WTC11 (cell line): ENCODE results near the gene LMTK2. TPM values are rescaled to one million over a fixed set of nuclear protein-coding genes. Genes with fewer than 3 reads are reported as not detected.

Source experiments
- CREM ChIP-seq: sonication (generic); formaldehyde crosslinking; IDR thresholded peaks from 2 replicates; pipeline ENCODE4 v1.8.1; 2022; ENCODE audit warnings: mild to moderate bottlenecking, missing genetic modification reagents, moderate library complexity
- EMX1 ChIP-seq: fragments of 250-450 bp; sonication (Bioruptor Pico); IDR thresholded peaks from 2 replicates; pipeline ENCODE4 v1.8.0; 2021; ENCODE audit warnings: mild to moderate bottlenecking
- FOXK1 ChIP-seq: sonication (generic); formaldehyde crosslinking; IDR thresholded peaks from 2 replicates; pipeline ENCODE4 v1.8.0; 2022; ENCODE audit warnings: mild to moderate bottlenecking, moderate library complexity, missing genetic modification reagents
- FOXP1 ChIP-seq: sonication (generic); formaldehyde crosslinking; IDR thresholded peaks from 2 replicates; pipeline ENCODE4 v1.8.0; 2022; ENCODE audit warnings: missing genetic modification reagents, mild to moderate bottlenecking, moderate library complexity, borderline replicate concordance
- GABPB1 ChIP-seq: sonication (generic); formaldehyde crosslinking; IDR thresholded peaks from 2 replicates; pipeline ENCODE4 v1.8.1; 2023; ENCODE audit warnings: mild to moderate bottlenecking, missing genetic modification reagents
- GRHL2 ChIP-seq: fragments of 250-450 bp; sonication (Bioruptor Pico); IDR thresholded peaks from 2 replicates; pipeline ENCODE4 v1.8.0; 2022; ENCODE audit warnings: mild to moderate bottlenecking, moderate library complexity; ENCODE audit not compliant: insufficient replicate concordance, severe bottlenecking
- JAZF1 ChIP-seq: fragments of 250-450 bp; sonication (Bioruptor Pico); IDR thresholded peaks from 2 replicates; pipeline ENCODE4 v1.9.0; 2021; ENCODE audit warnings: moderate library complexity, mild to moderate bottlenecking, inconsistent platforms
- KAT7 ChIP-seq: sonication (generic); formaldehyde crosslinking; IDR thresholded peaks from 2 replicates; pipeline ENCODE4 v1.8.1; 2023; ENCODE audit warnings: missing genetic modification reagents, mild to moderate bottlenecking, borderline replicate concordance
- MXD4 ChIP-seq: fragments of 250-450 bp; sonication (Bioruptor Pico); IDR thresholded peaks from 2 replicates; pipeline ENCODE4 v1.8.0; 2021; ENCODE audit warnings: mild to moderate bottlenecking, moderate library complexity, borderline replicate concordance
- MYBL2 ChIP-seq: sonication (generic); formaldehyde crosslinking; IDR thresholded peaks from 2 replicates; pipeline ENCODE4 v1.8.1; 2023; ENCODE audit warnings: mild to moderate bottlenecking, moderate library complexity, missing genetic modification reagents
- NFE2L1 ChIP-seq: sonication (generic); formaldehyde crosslinking; IDR thresholded peaks from 2 replicates; pipeline ENCODE4 v1.8.1; 2023; ENCODE audit warnings: missing genetic modification reagents
- NFYB ChIP-seq: sonication (generic); formaldehyde crosslinking; conservative IDR thresholded peaks from 2 replicates; pipeline ENCODE4 v1.8.0; 2022; ENCODE audit warnings: low read depth, missing genetic modification reagents
- RELA ChIP-seq: sonication (generic); formaldehyde crosslinking; IDR thresholded peaks from 2 replicates; pipeline ENCODE4 v1.8.1; 2022; ENCODE audit warnings: missing genetic modification reagents, mild to moderate bottlenecking, borderline replicate concordance
- SP1 ChIP-seq: sonication (generic); formaldehyde crosslinking; conservative IDR thresholded peaks from 2 replicates; pipeline ENCODE4 v1.8.1; 2022; ENCODE audit warnings: missing genetic modification reagents
- total RNA-seq: library from RNA; stranded (reverse); gene quantifications from 3 replicates; pipeline ENCODE4 v1.2.3, GENCODE V29; 2021
- TF ChIP-seq, protein P1 (sequence below): fragments of 250-450 bp; sonication (Bioruptor Pico); IDR thresholded peaks from 2 replicates; pipeline ENCODE4 v1.9.0; 2021; ENCODE audit warnings: mild to moderate bottlenecking
- TF ChIP-seq, protein P2 (sequence below): fragments of 250-450 bp; sonication (Bioruptor Pico); IDR thresholded peaks from 2 replicates; pipeline ENCODE4 v1.8.0; 2021; ENCODE audit warnings: mild to moderate bottlenecking
- TF ChIP-seq, protein P3 (sequence below): sonication (generic); formaldehyde crosslinking; IDR thresholded peaks from 2 replicates; pipeline ENCODE4 v1.8.1; 2022; ENCODE audit warnings: low read depth, mild to moderate bottlenecking, moderate library complexity, missing genetic modification reagents, borderline replicate concordance
- TF ChIP-seq, protein P4 (sequence below): sonication (generic); formaldehyde crosslinking; IDR thresholded peaks from 2 replicates; pipeline ENCODE4 v1.8.0; 2022; ENCODE audit warnings: missing genetic modification reagents
- TF ChIP-seq, protein P5 (sequence below): sonication (generic); formaldehyde crosslinking; IDR thresholded peaks from 2 replicates; pipeline ENCODE4 v1.8.1; 2022; ENCODE audit warnings: mild to moderate bottlenecking, moderate library complexity, missing genetic modification reagents
- TF ChIP-seq, protein P6 (sequence below): sonication (generic); formaldehyde crosslinking; IDR thresholded peaks from 2 replicates; pipeline ENCODE4 v1.8.1; 2023; ENCODE audit warnings: mild to moderate bottlenecking, missing genetic modification reagents, borderline replicate concordance

LMTK2 gene
- total RNA-seq, 1 experiment from 2014 or later: 24.3 TPM

DNA sequence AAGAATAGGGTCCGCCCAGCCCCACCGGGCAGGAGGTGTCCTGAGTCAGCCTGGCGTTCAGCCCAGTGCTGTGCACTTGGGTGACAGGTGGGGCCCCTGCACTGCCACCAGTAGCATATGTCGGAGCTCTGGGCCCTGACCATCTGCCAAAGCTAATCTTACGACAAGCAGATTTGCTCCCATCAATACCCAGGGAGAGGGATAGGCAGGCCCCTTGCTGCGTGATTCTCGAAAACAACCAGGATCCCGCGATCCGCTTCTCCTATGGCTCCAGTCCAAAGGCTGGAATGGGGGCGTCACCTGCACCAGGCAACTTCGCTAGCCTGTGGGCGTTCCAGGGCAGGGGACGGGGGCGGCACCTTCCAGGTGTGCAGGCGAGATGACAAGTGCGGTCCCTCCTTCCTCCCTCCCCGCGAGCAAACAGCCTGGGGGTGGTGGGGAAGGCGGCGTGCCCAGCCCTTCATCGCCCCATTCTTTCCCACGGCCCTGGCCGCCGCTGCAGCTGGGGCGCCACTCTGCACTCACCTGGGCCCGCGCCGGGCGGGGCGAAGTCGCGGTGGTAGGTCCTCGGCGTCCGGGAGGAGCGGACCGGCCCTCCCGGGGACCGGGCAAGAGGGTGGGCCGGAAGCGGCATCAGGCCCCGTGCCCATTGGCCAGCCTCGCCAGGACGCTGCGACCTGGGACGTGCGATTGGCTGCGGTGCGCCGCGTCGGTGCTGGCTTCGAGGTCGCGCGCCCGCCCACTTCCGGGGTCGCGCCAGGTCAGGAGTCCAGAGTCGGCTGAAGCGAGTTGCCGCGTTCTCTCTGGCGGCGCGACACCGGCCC is 145.2 kb downstream of the LMTK2 start, which contains the start of gene TECPR1 (continued):
- TF ChIP-seq NFYB (CRISPR knock-in tag) (peak; percentile 98), NFE2L1 (no peak), GABPB1 (peak; percentile 73), SP1 (CRISPR knock-in tag) (peak; percentile 100), MXD4 (CRISPR knock-in tag) (no peak), KAT7 (CRISPR knock-in tag) (0 out of 2 replicates have a peak, but pooled peaks have one; percentile 88), GRHL2 (CRISPR knock-in tag) (no peak), FOXP1 (CRISPR knock-in tag) (peak; percentile 95), MYBL2 (CRISPR knock-in tag) (peak; percentile 75), RELA (CRISPR knock-in tag) (peak; percentile 34; the same call in 1 of the 2 replicates), CREM (peak; percentile 84), JAZF1 (CRISPR knock-in tag) (no peak), EMX1 (CRISPR knock-in tag) (no peak), FOXK1 (peak; percentile 92)
- TF ChIP-seq, protein P1, sequence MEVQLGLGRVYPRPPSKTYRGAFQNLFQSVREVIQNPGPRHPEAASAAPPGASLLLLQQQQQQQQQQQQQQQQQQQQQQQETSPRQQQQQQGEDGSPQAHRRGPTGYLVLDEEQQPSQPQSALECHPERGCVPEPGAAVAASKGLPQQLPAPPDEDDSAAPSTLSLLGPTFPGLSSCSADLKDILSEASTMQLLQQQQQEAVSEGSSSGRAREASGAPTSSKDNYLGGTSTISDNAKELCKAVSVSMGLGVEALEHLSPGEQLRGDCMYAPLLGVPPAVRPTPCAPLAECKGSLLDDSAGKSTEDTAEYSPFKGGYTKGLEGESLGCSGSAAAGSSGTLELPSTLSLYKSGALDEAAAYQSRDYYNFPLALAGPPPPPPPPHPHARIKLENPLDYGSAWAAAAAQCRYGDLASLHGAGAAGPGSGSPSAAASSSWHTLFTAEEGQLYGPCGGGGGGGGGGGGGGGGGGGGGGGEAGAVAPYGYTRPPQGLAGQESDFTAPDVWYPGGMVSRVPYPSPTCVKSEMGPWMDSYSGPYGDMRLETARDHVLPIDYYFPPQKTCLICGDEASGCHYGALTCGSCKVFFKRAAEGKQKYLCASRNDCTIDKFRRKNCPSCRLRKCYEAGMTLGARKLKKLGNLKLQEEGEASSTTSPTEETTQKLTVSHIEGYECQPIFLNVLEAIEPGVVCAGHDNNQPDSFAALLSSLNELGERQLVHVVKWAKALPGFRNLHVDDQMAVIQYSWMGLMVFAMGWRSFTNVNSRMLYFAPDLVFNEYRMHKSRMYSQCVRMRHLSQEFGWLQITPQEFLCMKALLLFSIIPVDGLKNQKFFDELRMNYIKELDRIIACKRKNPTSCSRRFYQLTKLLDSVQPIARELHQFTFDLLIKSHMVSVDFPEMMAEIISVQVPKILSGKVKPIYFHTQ (CRISPR knock-in tag): no peak
- TF ChIP-seq, protein P2, sequence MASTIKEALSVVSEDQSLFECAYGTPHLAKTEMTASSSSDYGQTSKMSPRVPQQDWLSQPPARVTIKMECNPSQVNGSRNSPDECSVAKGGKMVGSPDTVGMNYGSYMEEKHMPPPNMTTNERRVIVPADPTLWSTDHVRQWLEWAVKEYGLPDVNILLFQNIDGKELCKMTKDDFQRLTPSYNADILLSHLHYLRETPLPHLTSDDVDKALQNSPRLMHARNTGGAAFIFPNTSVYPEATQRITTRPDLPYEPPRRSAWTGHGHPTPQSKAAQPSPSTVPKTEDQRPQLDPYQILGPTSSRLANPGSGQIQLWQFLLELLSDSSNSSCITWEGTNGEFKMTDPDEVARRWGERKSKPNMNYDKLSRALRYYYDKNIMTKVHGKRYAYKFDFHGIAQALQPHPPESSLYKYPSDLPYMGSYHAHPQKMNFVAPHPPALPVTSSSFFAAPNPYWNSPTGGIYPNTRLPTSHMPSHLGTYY (CRISPR knock-in tag): no peak
- TF ChIP-seq, protein P3, sequence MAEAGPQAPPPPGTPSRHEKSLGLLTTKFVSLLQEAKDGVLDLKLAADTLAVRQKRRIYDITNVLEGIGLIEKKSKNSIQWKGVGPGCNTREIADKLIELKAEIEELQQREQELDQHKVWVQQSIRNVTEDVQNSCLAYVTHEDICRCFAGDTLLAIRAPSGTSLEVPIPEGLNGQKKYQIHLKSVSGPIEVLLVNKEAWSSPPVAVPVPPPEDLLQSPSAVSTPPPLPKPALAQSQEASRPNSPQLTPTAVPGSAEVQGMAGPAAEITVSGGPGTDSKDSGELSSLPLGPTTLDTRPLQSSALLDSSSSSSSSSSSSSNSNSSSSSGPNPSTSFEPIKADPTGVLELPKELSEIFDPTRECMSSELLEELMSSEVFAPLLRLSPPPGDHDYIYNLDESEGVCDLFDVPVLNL (CRISPR knock-in tag): no peak
- TF ChIP-seq, protein P4, sequence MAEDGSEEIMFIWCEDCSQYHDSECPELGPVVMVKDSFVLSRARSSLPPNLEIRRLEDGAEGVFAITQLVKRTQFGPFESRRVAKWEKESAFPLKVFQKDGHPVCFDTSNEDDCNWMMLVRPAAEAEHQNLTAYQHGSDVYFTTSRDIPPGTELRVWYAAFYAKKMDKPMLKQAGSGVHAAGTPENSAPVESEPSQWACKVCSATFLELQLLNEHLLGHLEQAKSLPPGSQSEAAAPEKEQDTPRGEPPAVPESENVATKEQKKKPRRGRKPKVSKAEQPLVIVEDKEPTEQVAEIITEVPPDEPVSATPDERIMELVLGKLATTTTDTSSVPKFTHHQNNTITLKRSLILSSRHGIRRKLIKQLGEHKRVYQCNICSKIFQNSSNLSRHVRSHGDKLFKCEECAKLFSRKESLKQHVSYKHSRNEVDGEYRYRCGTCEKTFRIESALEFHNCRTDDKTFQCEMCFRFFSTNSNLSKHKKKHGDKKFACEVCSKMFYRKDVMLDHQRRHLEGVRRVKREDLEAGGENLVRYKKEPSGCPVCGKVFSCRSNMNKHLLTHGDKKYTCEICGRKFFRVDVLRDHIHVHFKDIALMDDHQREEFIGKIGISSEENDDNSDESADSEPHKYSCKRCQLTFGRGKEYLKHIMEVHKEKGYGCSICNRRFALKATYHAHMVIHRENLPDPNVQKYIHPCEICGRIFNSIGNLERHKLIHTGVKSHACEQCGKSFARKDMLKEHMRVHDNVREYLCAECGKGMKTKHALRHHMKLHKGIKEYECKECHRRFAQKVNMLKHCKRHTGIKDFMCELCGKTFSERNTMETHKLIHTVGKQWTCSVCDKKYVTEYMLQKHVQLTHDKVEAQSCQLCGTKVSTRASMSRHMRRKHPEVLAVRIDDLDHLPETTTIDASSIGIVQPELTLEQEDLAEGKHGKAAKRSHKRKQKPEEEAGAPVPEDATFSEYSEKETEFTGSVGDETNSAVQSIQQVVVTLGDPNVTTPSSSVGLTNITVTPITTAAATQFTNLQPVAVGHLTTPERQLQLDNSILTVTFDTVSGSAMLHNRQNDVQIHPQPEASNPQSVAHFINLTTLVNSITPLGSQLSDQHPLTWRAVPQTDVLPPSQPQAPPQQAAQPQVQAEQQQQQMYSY (CRISPR knock-in tag): peak; percentile 52; the same call in 1 of the 2 replicates
- TF ChIP-seq, protein P5, sequence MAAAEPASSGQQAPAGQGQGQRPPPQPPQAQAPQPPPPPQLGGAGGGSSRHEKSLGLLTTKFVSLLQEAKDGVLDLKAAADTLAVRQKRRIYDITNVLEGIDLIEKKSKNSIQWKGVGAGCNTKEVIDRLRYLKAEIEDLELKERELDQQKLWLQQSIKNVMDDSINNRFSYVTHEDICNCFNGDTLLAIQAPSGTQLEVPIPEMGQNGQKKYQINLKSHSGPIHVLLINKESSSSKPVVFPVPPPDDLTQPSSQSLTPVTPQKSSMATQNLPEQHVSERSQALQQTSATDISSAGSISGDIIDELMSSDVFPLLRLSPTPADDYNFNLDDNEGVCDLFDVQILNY (CRISPR knock-in tag): 0 out of 2 replicates have a peak, but pooled peaks have one; percentile 9
- TF ChIP-seq, protein P6, sequence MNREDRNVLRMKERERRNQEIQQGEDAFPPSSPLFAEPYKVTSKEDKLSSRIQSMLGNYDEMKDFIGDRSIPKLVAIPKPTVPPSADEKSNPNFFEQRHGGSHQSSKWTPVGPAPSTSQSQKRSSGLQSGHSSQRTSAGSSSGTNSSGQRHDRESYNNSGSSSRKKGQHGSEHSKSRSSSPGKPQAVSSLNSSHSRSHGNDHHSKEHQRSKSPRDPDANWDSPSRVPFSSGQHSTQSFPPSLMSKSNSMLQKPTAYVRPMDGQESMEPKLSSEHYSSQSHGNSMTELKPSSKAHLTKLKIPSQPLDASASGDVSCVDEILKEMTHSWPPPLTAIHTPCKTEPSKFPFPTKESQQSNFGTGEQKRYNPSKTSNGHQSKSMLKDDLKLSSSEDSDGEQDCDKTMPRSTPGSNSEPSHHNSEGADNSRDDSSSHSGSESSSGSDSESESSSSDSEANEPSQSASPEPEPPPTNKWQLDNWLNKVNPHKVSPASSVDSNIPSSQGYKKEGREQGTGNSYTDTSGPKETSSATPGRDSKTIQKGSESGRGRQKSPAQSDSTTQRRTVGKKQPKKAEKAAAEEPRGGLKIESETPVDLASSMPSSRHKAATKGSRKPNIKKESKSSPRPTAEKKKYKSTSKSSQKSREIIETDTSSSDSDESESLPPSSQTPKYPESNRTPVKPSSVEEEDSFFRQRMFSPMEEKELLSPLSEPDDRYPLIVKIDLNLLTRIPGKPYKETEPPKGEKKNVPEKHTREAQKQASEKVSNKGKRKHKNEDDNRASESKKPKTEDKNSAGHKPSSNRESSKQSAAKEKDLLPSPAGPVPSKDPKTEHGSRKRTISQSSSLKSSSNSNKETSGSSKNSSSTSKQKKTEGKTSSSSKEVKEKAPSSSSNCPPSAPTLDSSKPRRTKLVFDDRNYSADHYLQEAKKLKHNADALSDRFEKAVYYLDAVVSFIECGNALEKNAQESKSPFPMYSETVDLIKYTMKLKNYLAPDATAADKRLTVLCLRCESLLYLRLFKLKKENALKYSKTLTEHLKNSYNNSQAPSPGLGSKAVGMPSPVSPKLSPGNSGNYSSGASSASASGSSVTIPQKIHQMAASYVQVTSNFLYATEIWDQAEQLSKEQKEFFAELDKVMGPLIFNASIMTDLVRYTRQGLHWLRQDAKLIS (CRISPR knock-in tag): no peak
